Superior temporal gyrus (tissue), 1 donor: ENCODE results near the gene TRAF3IP3.

Source experiments
- DNase-seq: peaks from one replicate; pipeline ENCODE4 v3.0.0-alpha.2; 2016; ENCODE audit errors: extremely low spot score

Gene TRAF3IP3, protein sequence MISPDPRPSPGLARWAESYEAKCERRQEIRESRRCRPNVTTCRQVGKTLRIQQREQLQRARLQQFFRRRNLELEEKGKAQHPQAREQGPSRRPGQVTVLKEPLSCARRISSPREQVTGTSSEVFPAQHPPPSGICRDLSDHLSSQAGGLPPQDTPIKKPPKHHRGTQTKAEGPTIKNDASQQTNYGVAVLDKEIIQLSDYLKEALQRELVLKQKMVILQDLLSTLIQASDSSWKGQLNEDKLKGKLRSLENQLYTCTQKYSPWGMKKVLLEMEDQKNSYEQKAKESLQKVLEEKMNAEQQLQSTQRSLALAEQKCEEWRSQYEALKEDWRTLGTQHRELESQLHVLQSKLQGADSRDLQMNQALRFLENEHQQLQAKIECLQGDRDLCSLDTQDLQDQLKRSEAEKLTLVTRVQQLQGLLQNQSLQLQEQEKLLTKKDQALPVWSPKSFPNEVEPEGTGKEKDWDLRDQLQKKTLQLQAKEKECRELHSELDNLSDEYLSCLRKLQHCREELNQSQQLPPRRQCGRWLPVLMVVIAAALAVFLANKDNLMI

GRCh38 chr1:209755926-209756614, at the start of gene TRAF3IP3:
Gene TRAF3IP3, plus strand, starts transcription at chr1:209756053. Its CDS starts 3,987 bp downstream, at chr1:209760040.
- no peak for DNase-seq

GRCh38 chr1:209706622-209707021, 49.2 kb upstream of the TRAF3IP3 start:
- no peak for DNase-seq

DNA sequence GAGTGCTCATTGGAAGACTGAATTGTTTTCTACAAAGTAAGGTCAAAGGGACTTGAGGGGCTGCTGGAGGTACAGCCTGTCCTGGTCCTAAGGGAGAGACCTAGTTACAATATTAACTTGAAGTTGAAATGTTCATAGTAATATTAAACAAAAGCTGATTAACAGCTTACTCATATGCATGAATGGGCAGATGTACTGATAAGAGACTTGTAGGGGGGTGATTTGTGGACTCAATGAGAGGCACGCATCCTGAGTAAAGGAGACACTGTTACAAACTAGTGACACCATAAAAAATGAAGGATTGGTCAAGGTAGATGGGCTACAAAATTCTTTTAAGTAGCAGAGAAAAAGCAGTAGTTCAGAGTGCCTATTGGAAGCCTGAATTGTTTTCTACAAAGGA, 48.5 kb upstream of the TRAF3IP3 start:
- no peak for DNase-seq

- DNase-seq: no peak
Observed at GRCh38 chr1:209708297-209708696, 47.6 kb upstream of the TRAF3IP3 start.

DNA sequence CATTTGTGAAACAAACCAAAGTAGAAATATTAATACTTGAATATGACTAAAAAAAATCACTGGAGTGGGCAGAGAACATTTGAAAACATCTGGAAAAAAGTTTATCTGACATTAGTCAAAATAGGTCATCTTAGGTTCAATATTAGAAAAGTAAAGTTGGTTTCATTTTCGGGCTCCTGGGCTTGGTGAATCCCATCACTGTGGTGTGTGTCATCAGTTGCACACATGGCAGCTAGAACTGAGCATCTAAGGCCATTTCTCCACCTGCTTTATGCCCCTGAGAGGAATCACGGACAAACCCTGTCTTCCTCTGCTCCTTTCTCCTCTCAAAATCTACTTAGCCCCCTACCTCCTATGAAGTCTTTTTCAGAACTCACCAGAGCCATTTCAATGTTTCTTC, 45.8 kb upstream of the TRAF3IP3 start:
- DNase-seq: no peak

GRCh38 chr1:209710847-209711246, 45.0 kb upstream of the TRAF3IP3 start:
- DNase-seq: no peak

DNA sequence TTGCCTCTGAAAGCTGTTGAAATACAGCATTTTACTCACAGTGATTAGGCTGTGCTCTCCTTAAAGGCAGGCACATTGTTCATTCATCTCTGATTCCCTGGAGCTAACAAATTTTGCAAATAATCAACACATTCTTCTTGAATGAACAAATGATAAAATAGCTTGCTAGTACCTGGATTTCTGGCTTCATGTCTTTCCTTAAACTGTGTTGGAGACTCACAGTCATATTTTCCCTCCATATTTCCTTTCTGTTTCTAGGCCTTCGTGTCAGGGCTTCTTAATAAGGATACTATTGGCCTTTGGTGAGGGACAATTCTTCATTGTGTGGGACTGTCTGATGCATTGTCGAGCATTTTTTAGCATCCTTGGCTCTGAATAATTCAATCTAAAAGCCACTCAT, 41.5 kb upstream of the TRAF3IP3 start:
- DNase-seq: peak; percentile 80

DNA sequence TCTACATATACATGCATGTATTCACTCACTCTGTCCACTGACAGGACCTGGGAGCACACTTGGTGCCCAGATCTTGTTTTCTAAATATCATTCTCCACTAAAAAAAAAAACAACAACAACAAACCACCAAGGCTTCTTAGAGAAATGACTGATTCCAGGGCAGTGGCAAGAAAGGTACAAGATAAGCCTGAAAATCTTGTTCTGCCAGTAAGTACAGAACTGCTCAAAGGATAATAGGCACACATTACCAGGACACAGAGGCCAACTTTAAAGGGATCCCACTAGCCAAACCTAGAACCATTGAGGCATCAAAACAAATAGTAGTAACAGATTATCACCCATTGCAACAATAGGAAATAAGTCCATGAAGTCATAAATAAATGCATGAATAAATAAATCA, 40.5 kb upstream of the TRAF3IP3 start:
- DNase-seq: no peak

DNA sequence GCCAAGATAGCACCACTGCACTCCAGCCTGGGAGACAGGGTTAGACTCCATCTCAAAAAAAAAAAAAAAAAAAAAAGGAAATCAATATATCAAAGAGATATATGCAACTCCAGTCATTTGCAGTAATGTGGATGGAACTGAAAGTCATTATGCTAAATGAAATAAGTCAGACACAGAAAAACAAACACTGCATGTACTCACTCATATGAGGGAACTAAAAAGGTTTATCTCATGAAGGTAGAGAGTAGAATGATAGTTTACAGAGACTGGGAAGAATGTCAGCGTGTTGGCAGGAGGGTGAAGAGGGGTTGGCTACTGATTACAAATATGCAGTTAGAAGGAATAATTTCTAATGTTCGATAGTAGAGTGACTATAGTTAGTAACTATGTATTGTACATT, 38.0 kb upstream of the TRAF3IP3 start:
- DNase-seq: no peak

GRCh38 chr1:209720326-209720725, 35.5 kb upstream of the TRAF3IP3 start:
- no peak for DNase-seq

DNA sequence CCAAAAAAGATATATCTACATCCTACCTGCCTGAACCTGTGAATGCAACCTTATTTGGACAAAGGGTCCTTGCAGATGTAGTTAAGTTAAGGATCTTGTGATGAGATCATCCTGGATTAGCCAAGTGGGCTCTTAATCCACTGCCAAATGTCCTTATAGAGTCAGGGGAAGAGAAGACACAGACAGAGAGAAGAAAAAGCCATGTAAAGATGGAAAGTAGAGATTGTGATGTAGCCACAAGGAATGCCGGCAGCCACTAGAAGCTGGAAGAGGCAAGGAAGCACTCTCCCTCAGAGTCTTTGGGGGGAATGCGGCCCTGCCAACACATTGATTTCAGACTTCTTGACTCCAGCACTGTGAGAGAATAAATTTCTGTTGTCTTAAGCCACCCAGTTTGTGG, 35.0 kb upstream of the TRAF3IP3 start:
- DNase-seq: no peak

- DNase-seq: no peak
Observed at GRCh38 chr1:209721323-209721722, 34.5 kb upstream of the TRAF3IP3 start.

- DNase-seq: no peak
Observed at GRCh38 chr1:209723265-209723664, 32.6 kb upstream of the TRAF3IP3 start.

- no peak for DNase-seq
Observed at GRCh38 chr1:209723756-209724693, 31.8 kb upstream of the TRAF3IP3 start.

DNA sequence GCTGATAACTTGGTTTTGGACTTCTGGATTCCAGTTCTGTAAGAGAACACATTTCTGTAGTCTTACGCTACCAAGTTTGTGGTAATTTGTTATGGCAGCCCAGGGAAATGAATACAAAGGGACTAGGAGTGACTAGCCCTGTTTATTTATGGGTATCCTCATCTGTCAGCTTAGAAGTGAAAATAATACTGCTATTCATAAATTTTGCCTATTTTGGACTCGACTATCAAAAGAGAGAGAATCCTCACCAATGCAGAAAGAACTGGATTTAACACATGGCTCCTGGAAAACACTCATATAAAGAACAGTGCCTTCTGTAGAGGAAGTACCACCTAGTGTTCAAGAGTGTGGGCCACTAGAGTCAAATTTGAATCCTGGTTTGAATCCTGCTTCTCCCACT, 28.6 kb upstream of the TRAF3IP3 start:
- no peak for DNase-seq

- no peak for DNase-seq
Observed at GRCh38 chr1:209727785-209728184, 28.1 kb upstream of the TRAF3IP3 start.

DNA sequence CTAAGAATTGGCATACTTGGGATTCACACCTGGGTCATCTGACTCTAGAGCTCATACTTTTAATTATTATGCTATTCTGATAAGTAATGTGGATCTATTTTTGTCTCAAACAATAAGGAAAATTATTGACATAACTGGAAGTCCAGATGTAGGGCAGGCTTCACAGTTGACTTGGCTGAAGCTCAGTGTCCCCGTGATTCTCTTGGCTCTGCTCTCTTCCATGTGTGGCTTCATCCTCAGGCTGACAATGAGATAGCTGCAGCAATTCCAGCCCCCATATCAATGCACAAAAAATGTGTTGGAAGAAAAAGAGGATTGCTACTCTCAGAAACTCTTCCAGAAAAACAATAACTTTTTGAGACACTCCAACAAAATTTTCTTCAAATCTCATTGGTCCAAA, 27.4 kb upstream of the TRAF3IP3 start:
- peak; percentile 87 for DNase-seq

GRCh38 chr1:209729436-209729835, 26.4 kb upstream of the TRAF3IP3 start:
- no peak for DNase-seq

DNA sequence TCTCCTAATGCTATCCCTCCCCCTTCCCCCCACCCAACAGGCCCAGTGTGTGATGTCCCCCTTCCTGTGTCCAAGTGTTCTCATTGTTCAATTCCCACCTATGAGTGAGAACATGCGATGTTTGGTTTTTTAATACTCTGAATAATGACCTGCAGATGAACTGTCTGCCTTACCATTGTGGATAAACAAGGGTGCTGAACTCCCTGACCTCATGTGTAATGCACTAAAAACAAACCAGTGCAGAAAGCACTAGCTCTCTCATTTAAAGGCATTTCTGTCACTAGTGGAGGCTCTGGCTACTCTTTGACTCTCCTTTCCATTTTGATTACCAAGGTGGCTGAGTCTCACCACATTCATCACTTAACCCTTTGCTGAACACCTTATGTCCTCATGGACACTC, 23.1 kb upstream of the TRAF3IP3 start:
- no peak for DNase-seq

GRCh38 chr1:209733409-209734192, 22.3 kb upstream of the TRAF3IP3 start:
- no peak for DNase-seq

- no peak for DNase-seq
Observed at GRCh38 chr1:209736490-209737117, 19.2 kb upstream of the TRAF3IP3 start.
